HEK293T (cell line): ENCODE measurements around the gene DDX41.

Experiments
- FOXA1 ChIP-seq: fragments of 450-650 bp; IDR thresholded peaks from 2 replicates; pipeline ENCODE4 v1.6.1; 2016; ENCODE audit warnings: mild to moderate bottlenecking
- FOXK2 ChIP-seq: fragments of 450-650 bp; IDR thresholded peaks from 2 replicates; pipeline ENCODE4 v1.6.1; 2016; ENCODE audit warnings: mild to moderate bottlenecking
- SUZ12 ChIP-seq: fragments of 450-650 bp; IDR thresholded peaks from 2 replicates; pipeline ENCODE4 v1.6.1; 2016; ENCODE audit warnings: mild to moderate bottlenecking
- TARDBP ChIP-seq: fragments of 450-650 bp; IDR thresholded peaks from 2 replicates; pipeline ENCODE4 v1.6.1; 2016

GRCh38 chr5:177501874-177502678 lies 14.7 kb downstream of the DDX41 start:
- TF ChIP-seq SUZ12 (no peak), FOXK2 (no peak), FOXA1 (no peak), TARDBP (no peak)
